Mesothelial cell of epicardium (in vitro differentiated cells): ENCODE results near the gene MRPS35. TPM values are rescaled to one million over a fixed set of nuclear protein-coding genes. Genes with fewer than 3 reads are reported as not detected.
A peak's percentile ranks its signal among the peaks of the same experiment; 100 is the strongest.

Experiments
- DNase-seq, 2 experiments: peaks; one replicate each; pipeline ENCODE4 v3.0.0; 2021; ENCODE audit warnings: low spot score in 2 of 2; ENCODE audit not compliant: unreplicated experiment in 2 of 2
- H3K27ac Mint-ChIP-seq: 2 replicates; pipeline ENCODE4 v1.8.0; 2021; ENCODE audit warnings: mixed read lengths
- H3K27me3 Mint-ChIP-seq: 2 replicates; pipeline ENCODE4 v1.8.0; 2021; ENCODE audit warnings: low read depth, mixed read lengths
- H3K36me3 Mint-ChIP-seq: 2 replicates; pipeline ENCODE4 v1.8.0; 2021; ENCODE audit warnings: mixed read lengths
- H3K4me1 Mint-ChIP-seq: 2 replicates; pipeline ENCODE4 v1.8.0; 2021; ENCODE audit warnings: mixed read lengths
- H3K4me3 Mint-ChIP-seq: 2 replicates; pipeline ENCODE4 v1.8.0; 2021; ENCODE audit warnings: mild to moderate bottlenecking, moderate library complexity, mixed read lengths
- H3K9me3 Mint-ChIP-seq: 2 replicates; pipeline ENCODE4 v1.8.0; 2021; ENCODE audit warnings: mixed read lengths
- CTCF ChIP-seq: fragments of 200-600 bp; sonication (generic); IDR thresholded peaks from one replicate; pipeline ENCODE4 v1.5.0; 2021; ENCODE audit warnings: antibody characterized with exemption; ENCODE audit not compliant: unreplicated experiment
- total RNA-seq: library from RNA; stranded (reverse); gene quantifications from 3 replicates; pipeline ENCODE4 v1.2.1, GENCODE V29; 2021

Gene MRPS35
- total RNA-seq, 1 donor from 2014 or later, result 34.0 TPM

- DNase-seq, result no peak
- Mint-ChIP-seq H3K4me3 (peak overlapping the region; percentile 77), H3K27ac (peak overlapping the region; percentile 82), H3K27me3 (no peaks in the 10 kb centered on the region), H3K36me3 (peaks cover 16% of the 10 kb centered on the region), H3K9me3 (no peaks in the 10 kb centered on the region), H3K4me1 (peaks cover 25% of the 10 kb centered on the region)
- no peak for TF ChIP-seq CTCF
Observed at GRCh38 chr12:27782481-27782880, 71.8 kb downstream of the MRPS35 start.

DNA sequence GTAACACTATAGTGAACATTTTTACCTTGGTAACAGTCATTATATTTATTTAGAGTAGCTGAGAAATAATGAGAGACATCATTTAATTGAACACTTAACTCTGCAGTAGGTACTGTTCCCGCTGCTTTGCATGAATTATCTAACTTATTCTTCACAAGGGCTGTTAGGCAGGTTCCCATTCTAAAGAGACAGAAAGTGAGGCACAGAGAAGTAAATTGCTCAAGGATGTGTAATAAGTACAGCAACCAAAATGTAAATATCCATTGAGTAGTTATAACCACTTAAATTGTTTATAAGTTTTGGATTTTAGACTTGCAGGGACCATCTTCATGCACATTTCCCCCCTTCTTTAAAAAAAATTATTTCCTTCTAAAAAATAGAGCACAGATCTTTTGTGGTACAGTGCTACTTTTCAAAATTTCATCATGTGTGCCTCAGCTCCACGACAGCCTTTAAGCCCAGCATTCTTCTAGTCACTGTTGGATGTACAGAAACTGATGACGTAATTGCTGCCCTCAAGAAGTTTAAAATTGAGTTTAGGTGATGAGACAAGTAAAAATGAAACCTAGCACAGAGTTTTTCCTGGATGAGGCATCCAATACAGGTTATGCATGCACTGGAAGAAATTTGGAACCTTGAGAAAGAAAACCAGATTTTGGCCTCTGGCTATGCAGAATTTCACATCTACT lies 75.4 kb downstream of the MRPS35 start:
- no peaks in the 10 kb centered on the region for H3K27me3 Mint-ChIP-seq
- peaks cover 20% of the 10 kb centered on the region for H3K4me1 Mint-ChIP-seq
- no peak for TF ChIP-seq CTCF
- no peak for DNase-seq
- H3K36me3 Mint-ChIP-seq, result peaks cover 20% of the 10 kb centered on the region
- no peak overlapping the region for H3K4me3 Mint-ChIP-seq
- H3K27ac Mint-ChIP-seq, result no peak overlapping the region
- H3K9me3 Mint-ChIP-seq, result no peaks in the 10 kb centered on the region

GRCh38 chr12:27787559-27787958 lies 76.9 kb downstream of the MRPS35 start:
- Mint-ChIP-seq H3K9me3 (no peaks in the 10 kb centered on the region), H3K27ac (no peak overlapping the region), H3K4me3 (no peak overlapping the region), H3K27me3 (no peaks in the 10 kb centered on the region), H3K4me1 (peaks cover 4% of the 10 kb centered on the region), H3K36me3 (peaks cover 32% of the 10 kb centered on the region)
- TF ChIP-seq CTCF, result no peak
- no peak for DNase-seq

DNA sequence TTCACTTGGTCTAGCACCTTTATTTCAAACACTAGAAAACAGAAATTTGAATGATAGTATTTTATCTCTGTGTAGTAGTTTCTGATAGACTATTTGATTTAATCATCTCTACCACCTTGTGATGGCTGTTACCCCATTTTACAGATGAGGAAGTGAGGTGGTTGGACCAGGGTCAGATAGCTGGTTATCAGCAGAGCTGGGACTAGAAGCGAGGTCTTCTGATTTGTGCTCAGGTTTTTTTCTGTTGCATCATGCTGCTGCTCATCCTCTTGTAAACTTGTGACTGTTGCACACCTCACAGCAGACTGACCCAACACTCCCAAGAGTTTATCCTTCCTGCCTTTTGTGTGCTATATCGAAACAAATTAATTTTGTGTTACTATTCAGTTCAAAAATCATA lies 79.5 kb downstream of the MRPS35 start:
- Mint-ChIP-seq H3K36me3 (peaks cover 39% of the 10 kb centered on the region), H3K9me3 (no peaks in the 10 kb centered on the region), H3K4me1 (no peaks in the 10 kb centered on the region), H3K27ac (no peak overlapping the region), H3K4me3 (no peak overlapping the region), H3K27me3 (no peaks in the 10 kb centered on the region)
- no peak for TF ChIP-seq CTCF
- no peak for DNase-seq

DNA sequence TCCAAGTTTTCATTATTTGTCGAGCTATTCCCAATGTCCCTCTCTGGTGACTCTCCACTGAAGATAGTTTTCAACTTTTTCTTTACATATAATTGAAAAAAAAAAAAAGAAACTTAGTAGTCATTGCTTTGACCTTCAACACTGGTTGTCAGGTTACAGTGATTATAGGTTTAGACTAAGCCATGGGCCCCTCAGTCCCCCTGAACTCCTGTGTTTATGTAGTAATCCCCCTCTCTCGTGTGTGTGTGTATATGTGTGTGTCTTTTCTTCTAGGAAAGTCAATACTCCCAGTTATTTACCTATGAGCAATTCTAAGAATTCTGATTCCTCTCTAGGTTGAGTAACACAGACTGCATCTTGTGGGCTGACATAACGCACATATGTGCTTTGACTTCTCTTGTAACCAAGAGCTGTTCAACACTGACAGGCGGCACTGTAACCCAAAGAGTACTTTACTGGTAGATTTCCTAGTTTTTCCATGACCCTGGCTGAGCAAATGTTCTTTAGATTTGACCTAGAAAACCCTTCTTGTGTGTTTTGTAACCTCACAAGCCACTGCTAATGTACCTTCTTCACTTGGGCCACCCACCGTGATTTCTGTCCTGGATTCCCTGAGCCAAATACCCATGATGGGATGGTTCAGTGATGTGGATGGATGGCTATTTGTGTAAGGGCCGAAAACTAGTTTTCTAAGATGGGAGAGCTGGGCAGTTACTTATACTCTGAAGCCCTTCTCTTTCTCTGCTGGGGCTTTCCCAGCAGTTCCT lies 84.4 kb downstream of the MRPS35 start:
- Mint-ChIP-seq H3K9me3 (no peaks in the 10 kb centered on the region), H3K27me3 (no peaks in the 10 kb centered on the region), H3K36me3 (peaks cover 53% of the 10 kb centered on the region), H3K27ac (no peak overlapping the region), H3K4me3 (no peak overlapping the region), H3K4me1 (no peaks in the 10 kb centered on the region)
- no peak for TF ChIP-seq CTCF
- DNase-seq, result no peak
